Mammary epithelial cell (primary cell): Measurements from ENCODE around the gene DDX11.
"Not testable (repeated sequence)": the region's sequence is repeated elsewhere in the genome, so short reads cannot be mapped to it uniquely, and the experiment has no call there.

Experiments used
- CTCF ChIP-seq, 2 donors: IDR thresholded peaks in 1 of 2; conservative IDR thresholded peaks in 1 of 2; 2 replicates each; pipeline ENCODE4 v1.5.1; 2011 to 2012; ENCODE audit warnings: inconsistent platforms in 2 of 2, low read length in 2 of 2, mild to moderate bottlenecking in 2 of 2, control low read depth in 1 of 2, low read depth in 1 of 2; ENCODE audit not compliant: insufficient read depth in 1 of 2; ENCODE audit errors: extremely low read depth in 1 of 2
- EZH2 ChIP-seq: IDR thresholded peaks from 2 replicates; pipeline ENCODE4 v1.6.1; 2012; ENCODE audit warnings: low read length, inconsistent platforms, borderline replicate concordance

GRCh38 chr12:31091629-31092028 is 18.0 kb downstream of the DDX11 start:
- not testable (repeated sequence) for TF ChIP-seq CTCF (conservative IDR thresholded peaks at IDR 0.05 in 1 of 2, IDR thresholded peaks at IDR 0.05 in 1 of 2; ENCODE audit: extremely low read depth in 1 of 2, insufficient read depth in 1 of 2, low read depth in 1 of 2, low read length in 2 of 2); EZH2
